Measurements from ENCODE around the gene EFCAB11. TPM values are rescaled to one million over a fixed set of nuclear protein-coding genes. Genes with fewer than 3 reads are reported as not detected.

The EFCAB11 gene
- total RNA-seq, 1 donor from 2014 or later, result 2.7 TPM

DNA sequence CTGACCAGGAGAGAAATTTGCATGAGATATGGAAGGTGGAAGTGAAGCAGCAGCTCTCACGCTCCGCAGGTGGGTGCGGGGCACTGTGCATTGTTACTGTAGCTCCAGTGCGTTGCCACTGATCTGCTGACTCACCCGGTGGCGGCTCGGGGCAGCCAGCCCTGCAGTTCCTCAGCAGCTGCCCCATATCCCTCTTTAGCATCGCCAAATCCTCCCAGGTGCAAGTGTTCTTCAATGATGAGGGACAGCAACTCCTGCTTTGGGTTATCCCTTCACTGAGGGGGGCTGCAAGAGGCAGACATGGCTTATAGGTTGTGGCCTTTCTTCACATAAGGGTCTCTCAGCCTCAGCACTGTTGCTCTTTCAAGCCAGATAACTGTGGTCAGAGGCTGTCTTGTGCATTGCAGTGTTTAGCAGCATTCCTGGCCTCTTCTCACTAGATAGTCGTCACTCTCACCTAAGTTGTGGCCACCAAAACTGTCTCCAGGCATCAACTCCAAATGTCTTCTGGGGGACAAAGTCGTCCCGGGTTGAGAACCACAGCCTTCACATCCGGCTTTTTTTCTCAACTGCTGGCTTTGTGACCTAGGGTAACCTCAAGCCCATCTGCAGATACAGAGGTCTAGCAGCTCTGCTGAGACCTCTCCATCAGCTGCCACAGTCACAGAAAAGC, 180.8 kb downstream of the EFCAB11 start:
- DNase-seq (ENCODE audit: low read depth in 2 of 2), result peak; percentile 16 to 75

- no peak for DNase-seq (ENCODE audit: low read depth in 2 of 2)
Observed at GRCh38 chr14:89773151-89773550, 181.4 kb downstream of the EFCAB11 start.

DNA sequence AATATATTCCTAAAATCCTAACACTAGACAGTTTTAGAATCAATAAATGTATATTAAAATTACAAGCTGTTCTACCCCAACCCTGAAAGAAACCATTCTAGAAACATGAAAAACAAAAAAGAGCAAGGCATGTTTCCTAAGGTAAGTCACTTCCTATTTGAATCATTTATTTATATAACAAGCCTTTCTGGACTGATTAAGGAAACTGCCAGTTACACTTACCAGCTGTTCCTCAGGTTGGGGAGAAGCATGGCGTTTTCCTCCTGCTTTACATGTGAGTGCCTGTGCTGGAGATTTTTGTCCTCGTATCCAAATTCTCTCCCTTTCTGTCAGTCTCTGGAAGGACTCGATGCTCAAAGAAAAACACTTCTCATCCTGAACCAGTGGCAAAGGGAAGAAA, 183.3 kb downstream of the EFCAB11 start:
- peak in 1 of 2 donors; percentile 49 for DNase-seq (ENCODE audit: low read depth in 2 of 2)

DNA sequence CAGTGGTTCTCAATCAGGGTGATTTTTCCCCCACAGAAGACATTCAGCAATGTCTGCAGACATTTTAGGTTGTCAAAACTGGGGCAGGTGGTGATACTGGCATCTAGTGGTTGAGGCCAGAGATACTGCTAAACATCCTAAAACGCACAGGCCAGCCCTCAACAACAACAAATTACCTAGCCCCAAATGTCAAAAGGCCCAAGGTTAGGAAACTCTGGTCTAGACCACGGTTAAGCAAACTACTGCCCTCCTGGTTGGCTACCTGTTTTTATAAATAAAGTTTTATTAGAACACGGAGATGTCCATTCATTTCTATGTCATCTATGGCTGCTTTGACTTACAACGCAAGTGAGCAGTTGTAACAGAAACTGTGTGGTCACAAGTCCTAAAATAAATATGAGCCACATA, 186.7 kb downstream of the EFCAB11 start:
- peak; percentile 34 to 61 for DNase-seq (ENCODE audit: low read depth in 2 of 2)

GRCh38 chr14:89767131-89767530, 187.4 kb downstream of the EFCAB11 start:
- DNase-seq (ENCODE audit: low read depth in 2 of 2), result no peak

GRCh38 chr14:89765346-89765745, 189.2 kb downstream of the EFCAB11 start:
- no peak for DNase-seq (ENCODE audit: low read depth in 2 of 2)

- DNase-seq (ENCODE audit: low read depth in 2 of 2), result no peak
Observed at GRCh38 chr14:89760086-89760485, 194.4 kb downstream of the EFCAB11 start.

GRCh38 chr14:89757313-89757939, 197.1 kb downstream of the EFCAB11 start:
- no peak for DNase-seq (ENCODE audit: low read depth in 2 of 2)

- DNase-seq (ENCODE audit: low read depth in 2 of 2), result no peak
Observed at GRCh38 chr14:89755816-89756215, 198.7 kb downstream of the EFCAB11 start.

DNA sequence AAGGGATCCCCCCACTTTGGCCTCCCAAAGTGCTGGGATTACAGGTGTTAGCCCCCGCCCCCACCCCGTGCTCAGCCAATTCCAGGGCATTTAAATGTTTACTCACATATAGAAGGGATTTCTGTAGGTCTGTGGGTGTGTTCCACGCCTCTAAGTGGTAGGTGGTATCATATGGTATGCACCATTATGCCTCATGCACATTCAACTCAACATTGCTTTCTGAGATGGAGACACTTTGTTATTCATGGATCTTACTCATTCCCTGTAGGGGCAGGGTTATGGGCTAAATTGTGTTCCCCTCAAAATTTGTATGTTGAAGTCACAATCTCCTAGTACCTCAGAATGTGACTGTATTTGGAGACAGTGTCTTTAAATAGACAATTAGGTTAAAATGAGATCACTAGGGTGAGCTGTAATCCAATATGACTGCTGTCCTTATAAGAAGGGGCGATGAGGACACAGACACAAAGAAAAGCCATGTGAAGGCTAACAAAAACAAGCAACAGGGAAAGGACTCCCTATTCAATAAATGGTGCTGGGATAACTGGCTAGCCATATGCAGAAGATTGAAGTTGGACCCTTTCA, 200.6 kb downstream of the EFCAB11 start:
- no peak for DNase-seq (ENCODE audit: low read depth in 2 of 2)

DNA sequence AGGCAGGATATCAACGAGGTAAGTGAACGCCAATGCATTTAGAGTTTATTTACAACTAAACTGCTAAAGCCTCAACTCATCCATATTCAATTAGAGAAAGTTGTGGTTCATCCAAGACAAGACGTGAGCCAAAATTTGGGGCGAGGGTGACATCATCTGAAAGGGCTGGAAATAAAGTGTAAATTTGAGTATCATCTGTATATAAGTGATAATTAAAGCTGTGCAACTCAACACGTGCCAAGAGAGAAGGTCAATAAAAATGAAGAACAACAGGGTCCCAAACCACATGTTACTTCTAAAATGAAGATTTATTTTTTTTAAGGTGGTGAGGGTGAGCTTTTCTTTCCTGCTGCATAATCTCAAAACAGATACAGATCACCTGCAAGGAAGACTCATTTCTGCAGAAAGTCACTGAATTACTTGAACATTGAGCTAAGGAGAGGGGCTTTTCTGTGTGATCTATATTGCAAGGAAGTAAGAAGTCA, 203.6 kb downstream of the EFCAB11 start:
- no peak for DNase-seq (ENCODE audit: low read depth in 2 of 2)

- no peak for DNase-seq (ENCODE audit: low read depth in 2 of 2)
Observed at GRCh38 chr14:89750281-89750755, 204.2 kb downstream of the EFCAB11 start.

- DNase-seq (ENCODE audit: low read depth in 2 of 2), result no peak
Observed at GRCh38 chr14:89748004-89748403, 206.5 kb downstream of the EFCAB11 start.

DNA sequence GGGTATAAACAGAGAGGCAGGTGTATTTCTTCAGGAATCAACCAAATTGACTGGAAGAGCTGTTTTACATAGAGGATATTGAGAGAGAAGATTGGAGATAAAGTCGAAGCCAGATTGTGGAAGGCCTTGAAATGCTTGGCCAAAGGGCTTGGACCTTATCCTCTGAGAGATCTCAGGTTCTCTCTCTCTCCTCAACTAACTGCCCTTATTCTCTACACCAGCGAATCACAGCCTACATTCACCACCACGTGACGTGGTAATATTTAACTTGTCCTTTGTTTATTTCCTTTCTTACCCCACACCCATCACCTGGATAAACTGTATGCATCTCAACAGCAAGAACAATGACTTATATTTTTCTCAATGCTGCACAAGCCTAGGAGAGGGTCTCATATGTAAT, 207.4 kb downstream of the EFCAB11 start:
- DNase-seq (ENCODE audit: low read depth in 2 of 2), result no peak

DNA sequence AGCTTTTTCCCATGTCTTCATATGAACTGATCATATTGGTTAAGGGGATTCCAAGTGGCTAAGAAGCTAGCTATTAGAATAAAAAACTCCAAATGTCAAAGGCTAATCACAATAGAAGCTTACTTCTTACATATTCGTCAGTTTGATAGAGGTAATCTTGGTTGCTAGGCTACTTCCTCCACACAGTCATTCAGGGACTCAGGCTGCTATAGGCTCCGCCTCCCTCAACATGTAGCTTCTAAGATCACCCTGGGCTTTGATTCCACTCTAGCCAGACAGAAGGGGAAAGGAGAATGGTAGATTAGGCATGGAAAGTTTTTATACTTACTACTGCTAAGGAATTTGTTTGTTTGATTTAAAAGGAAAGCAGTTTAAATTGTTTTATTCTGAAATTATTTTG, 207.9 kb downstream of the EFCAB11 start:
- DNase-seq (ENCODE audit: low read depth in 2 of 2), result no peak

DNA sequence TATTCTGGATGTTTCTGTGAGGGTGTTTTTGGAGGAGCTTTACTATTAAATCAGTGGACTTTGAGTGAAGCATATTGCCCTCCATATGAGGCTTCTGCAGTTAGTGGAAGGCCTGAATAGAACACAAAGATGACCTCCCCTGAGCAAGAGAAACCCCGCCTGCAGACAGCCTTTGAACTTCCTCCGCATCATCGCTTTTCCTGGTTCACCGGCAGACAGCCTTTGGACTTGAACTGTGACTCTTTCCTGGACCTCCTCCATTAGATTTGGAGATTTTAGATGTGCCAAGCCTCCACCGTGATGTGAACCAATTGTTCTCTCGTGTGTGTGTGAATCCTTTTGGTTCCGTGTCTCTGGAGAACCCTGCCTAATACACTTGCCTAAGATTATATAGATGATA, 208.4 kb downstream of the EFCAB11 start:
- no peak for DNase-seq (ENCODE audit: low read depth in 2 of 2)

Other genes starting within 250 kb of the EFCAB11 start
- 11.0 and 14.9 TPM in 2 replicates for gene TDP1, start 1.2 kb upstream of the EFCAB11 start, total RNA-seq
- not detected in 2 replicates for gene KCNK13, start 107.3 kb upstream of the EFCAB11 start, total RNA-seq

Data from dermis microvascular lymphatic vessel endothelial cell (primary cell).